CMK (cell line): ENCODE data around the gene EEF1AKMT1.

Experiments
- DNase-seq: peaks from one replicate; pipeline ENCODE4 v3.0.0-alpha.2; 2010; ENCODE audit warnings: low read depth

The EEF1AKMT1 gene

DNA sequence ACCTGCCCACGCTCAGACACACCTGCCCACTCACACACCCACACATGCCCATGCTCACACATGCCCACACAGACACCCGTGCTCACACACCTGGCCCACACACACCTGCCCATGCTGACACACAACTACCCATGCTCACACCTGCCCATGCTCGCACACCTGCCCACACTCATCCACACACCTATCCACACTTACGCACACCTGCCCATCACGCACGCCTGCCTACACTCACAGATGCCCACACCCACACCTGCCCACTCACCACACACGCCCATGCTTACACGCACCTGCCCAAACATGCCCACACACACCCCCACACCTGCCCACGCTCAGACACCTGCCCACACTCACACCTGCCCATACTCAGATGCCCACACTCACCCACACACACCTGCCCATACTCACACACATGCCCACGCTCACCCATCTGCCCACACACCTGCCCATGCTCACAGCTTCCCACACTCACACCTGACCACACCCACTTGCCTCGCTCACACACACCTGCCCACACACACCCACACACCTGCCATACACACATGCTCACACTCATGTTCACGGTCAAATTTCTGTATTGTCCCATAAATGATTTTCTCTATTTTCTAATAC is 54.7 kb downstream of the EEF1AKMT1 start:
- no peak for DNase-seq

DNA sequence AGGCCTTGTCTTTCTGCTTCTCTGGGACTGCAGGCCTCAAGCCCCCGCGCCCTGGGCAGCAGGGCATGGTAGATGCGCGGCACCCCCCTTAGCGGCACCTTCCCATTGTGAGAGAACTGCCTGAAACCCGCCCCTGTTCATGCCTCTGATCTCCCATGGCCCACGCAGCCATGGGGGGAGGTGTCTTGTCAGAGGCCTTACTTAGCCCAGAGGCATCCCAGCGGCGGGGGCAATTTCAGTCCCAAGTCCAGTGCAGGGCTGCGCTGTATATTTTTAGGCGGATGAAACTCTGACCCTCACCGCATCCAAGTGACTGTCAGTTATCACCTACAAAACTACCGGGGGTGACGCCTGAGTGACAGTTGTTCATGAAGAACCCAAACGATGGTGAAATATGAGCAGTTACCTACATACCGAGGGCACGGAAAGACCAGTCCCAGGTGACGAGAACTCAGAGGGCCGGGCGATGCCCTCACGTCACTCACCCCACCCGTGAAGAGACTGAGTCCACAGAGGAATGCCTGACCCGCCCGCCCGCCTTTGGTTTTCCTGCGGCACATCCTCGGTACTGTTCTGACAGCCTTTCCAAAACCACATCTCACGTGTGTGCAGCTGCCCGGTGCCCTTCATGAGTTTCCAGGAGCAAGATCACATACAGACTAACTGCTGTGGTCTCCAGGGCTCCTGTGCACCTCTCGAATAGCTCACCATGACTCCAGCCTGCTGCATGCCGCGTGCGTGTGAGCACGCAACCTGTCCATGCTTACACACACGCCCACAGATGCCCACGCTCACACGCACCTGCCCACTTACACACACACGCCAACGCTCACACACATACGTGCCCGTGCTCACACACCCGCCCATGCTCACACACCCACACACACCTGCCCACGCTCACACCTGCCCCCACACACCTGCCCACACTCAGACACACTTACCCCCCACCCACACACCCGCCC is 55.9 kb downstream of the EEF1AKMT1 start:
- no peak for DNase-seq

DNA sequence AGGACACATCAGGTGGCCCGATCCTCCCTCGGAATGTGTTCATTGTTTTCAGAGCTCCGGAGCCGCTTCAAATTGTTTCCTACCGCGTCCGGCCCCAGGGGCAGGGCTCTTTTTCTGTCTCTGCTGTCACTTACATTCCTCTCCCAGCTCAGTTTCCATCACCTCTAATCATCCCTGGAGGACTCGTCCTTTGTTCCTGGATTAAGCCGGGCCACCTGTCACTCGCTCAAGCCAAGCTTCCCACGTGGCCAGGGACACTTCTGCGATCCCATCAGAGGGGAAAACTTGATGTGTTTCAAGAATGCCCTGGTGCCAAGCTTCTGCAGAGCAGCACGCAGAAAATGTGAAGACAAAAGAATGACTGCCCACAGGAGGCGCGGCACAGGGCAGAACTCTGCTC is 56.8 kb downstream of the EEF1AKMT1 start:
- DNase-seq, result no peak

DNA sequence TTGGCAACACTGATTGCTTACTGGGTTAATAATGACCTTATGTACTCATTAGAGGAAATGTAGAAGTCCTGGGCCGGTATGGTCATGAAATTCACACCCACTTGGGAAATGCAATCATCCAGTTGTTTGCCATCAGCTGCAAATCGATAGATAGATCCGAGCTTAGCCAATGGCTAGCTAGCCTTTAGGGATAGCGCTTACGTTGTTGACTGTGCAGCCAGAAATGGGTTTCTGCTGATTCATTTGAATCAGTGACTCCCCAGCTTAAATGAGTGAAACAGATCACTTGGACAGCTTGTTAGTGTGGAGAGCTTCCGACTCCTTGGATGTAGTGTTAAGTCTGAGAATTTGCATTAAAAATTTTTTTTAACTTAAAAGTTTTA is 58.4 kb downstream of the EEF1AKMT1 start:
- DNase-seq, result no peak

DNA sequence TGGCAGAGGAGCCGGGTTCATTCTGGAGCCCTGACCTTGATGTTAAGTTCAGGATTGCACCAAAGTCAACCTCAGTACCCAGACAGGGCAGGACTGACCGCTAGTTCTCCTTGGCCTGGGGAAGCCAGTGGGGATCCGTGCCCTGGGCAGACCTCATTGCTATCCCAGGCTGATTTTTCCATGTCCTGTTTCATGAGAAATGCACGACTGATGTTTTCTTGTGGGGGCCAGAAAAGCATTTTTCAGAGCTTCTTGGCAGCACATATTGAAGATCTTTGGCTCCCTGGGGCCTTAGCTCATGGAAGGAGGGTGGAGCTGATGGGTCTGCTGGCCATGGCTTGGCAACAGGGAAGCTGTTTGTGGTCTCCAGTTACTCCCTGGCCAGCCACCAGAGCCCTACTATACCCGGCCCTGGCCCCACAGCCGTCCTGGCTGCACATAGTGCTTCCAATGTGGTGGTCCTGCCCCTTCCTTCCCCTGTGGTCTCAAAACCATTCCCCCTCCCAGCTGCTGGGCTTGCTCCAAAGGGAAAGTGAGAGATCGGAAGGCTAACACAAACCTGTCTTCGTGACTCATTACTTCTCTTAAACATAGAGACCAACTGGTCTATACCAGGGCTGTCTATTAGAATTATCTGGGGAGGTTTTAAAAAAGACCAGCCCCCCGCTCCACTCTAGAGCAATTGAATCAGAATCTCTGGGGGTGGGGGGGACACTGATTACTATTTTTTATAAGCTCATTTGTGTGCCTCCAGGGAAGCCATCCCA is 59.0 kb downstream of the EEF1AKMT1 start:
- DNase-seq, result no peak

DNA sequence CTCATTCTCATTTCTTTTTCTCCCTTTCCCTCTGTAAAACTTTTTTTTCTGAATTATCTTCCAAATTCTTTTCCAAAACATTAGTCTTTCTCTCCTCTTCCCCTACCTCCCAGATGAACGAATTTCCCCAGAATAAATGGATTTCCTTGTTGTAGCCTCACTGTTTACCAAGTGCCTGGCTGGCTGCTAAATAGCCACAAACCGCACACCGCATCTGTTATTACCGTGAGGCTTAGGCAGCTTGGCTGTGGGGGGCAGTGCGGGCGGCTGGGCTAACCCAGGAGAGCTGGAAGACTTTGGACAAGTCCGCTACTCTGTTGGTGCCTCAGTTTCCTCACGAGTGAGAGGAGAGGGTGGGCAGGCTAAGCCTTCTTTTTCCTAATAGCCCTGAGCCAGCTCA is 59.6 kb downstream of the EEF1AKMT1 start:
- DNase-seq, result no peak

DNA sequence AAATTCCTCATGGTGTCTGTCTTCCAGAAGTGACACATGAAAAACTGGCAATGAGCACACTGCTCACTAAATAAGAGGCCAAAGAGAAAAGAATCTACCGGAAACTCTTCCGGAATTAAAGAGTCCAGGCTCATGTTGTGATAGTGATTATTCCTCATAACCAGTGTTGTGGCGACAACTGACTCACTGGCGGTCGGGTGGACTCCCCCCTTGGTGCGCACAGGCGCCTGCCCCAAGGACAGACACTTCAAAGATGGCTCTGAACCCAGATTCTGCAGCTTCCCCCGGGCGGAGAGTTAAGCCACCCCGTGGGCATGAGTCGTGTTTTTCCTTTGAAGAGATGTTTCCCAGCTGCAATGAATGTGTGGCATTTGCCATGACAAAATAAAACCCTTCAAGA is 60.0 kb downstream of the EEF1AKMT1 start:
- DNase-seq, result no peak

DNA sequence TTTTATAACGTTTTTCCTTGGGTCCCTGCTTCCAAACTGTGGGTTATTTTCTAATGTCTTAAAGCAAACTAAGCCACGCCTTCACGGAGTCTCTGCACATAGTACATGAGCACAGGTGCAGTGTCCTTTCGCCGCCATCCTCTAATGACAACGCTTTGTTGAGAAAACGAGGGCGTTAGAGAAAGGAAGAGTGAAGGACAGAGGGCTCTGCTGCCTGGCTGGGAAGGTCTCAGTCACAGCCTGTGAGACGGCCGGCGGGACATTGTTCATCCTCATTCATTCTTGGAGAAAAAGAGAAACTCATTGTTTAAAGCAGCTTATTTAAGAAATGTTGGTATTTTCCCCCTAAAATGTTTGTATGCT is 60.8 kb downstream of the EEF1AKMT1 start:
- DNase-seq, result no peak

DNA sequence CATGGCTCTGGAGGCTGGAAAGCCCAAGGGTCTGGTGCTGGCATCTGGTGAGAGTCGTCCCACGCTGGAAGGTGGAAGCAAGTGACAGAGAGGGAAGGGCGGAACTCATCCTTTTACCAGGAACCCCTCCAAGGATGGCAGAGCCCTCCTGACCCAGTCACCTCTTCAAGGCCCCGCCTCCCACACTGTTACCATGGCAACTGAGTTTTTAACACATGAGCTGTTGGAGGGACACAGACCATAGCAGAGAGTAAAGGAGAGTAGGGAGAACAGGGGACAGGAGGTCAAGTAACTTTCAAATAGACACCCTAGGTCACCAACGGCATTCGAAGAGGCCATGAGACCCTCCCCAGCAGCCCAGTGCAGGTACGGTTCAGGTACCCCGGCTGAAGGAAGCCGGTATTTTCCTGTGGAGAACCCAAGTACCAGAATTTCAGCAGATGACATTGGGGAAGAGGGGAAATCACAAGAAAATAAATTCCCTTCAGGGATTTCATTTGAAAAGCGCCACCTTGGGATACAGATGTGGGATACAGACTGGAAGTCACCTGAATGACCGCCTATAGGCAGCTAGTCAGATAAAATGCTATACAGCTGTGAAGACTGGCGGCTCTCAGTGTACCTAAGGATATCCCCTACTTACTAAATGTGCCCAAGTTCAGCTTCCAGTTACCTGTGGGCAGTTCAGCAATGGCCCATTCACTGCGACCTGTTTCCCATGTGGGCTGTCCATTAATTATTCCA is 62.3 kb downstream of the EEF1AKMT1 start:
- DNase-seq, result no peak

DNA sequence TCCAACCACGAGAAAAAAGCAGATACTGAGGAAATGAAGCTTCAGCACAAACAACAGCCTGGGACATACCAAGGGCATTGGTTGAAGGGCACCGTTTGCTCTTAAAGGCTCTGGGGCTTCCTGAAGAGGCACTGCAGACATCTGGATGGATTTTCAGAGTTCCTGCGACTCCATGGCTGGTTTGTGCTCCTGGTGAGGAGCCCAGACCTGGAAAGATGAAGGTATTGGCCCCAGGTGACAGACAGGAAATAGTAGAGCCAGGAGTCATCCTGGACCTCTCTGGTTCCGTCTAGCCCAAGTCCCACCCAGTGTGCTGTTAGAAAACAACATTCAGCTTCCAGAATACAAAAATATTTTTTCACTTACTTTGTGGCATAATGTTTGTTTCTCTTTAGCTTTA is 64.0 kb downstream of the EEF1AKMT1 start:
- DNase-seq, result no peak

DNA sequence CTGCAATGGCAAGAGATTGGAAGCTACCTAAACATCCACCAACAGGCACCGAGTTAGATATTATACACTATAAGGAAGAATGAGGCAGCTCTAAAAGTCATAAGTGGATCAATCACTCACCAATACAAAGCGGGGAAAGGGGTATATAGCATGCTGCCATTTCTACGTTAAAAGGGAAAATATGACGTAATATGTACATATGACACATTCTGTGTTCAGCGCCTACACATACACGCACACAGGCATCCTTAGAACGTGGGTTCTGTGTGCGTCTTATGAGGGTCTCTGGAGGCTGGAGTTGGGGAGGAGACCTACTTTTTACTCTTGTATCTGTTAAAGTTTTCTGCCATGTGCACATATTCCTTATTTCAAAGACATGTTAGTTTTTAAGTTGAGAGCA is 64.4 kb downstream of the EEF1AKMT1 start:
- no peak for DNase-seq

DNA sequence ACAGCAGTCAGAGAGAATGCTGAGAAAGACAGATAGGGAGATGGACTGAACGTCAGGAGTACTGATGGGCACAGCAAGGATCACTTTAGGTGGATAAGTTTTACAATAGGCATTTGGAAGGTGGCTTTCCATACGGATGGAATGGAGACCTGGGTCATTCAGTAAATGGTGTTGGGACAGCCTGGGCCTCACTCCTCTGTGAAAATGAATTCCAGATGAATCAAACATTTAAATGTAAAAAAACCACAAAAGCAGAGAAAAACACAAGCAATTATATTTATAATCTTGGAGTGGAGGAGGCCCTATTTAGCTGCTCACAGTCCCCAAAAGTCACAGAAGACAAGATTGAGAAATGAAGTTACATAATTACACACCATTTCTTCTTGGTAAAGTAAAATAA is 65.5 kb downstream of the EEF1AKMT1 start:
- DNase-seq, result no peak

DNA sequence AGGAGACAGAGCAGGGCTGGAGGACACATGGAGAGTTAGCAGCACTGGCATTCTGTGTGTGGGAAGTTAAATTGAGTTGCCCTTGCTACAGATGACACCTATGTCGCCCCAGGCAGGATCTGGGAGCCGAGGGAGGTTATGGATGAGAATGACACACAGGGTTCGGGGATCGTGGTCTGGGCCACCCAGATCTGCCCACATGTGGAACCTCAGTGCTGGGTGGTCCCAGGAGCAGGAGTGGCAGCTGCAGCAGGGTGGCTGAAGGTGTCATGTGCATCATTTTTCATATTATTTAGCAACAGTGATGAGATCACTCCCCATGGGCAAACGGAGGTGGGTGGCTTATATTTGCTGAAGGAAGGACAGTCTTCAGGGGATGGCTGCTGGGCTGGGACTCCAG is 67.1 kb downstream of the EEF1AKMT1 start:
- DNase-seq, result no peak

DNA sequence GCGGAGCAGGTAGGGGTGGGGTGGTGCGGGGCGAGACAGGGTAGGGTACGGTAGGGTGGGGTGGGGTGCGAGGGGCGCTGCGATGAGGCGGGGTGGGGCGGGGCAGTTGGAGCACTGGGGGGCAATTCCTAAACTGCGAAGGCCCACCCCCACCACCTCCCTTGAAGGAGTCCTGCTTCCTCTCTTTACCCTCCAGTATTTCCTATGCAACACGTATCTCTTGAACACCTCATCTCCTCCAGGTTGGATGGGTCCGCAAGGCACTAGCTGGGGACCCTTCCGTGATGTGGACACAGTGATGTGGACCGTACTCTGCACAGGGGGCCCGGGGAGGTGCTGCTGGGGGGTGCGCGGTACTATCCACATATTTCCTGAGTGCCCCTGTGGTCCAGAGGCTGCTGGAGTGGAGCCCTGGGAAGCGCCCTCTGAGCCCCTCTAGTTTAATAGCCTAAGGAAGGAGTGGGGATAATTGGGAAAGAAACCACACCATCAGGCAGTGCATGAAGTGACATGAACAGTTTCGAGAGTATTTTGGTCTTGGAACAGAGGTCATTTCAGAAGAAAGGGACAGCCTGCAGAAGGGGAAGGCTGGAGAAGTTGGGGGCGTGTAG is 69.2 kb downstream of the EEF1AKMT1 start:
- no peak for DNase-seq

DNA sequence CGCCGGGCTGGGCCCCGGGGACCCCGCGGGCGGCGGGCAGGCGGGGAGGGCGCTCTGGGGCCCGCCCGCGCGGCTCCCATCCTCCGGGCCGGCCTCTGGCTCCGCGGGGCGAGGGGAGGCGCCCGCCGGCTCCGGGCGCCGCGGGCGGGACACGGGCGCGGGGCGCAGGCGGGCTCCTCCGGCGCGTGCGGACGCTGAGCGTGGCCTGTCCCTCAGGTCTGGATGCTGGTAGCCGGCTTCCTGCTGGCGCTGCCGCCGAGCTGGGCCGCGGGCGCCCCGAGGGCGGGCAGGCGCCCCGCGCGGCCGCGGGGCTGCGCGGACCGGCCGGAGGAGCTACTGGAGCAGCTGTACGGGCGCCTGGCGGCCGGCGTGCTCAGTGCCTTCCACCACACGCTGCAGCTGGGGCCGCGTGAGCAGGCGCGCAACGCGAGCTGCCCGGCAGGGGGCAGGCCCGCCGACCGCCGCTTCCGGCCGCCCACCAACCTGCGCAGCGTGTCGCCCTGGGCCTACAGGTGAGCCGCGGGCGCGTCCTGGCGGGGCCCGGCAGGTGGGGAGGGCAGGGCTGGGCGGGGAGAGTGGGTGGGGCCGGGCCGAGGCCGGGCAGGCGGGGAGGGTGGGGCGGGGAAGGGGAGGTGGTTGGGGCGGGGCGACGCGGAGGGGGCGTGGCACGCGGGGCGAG is 69.8 kb downstream of the EEF1AKMT1 start:
- DNase-seq, result no peak

DNA sequence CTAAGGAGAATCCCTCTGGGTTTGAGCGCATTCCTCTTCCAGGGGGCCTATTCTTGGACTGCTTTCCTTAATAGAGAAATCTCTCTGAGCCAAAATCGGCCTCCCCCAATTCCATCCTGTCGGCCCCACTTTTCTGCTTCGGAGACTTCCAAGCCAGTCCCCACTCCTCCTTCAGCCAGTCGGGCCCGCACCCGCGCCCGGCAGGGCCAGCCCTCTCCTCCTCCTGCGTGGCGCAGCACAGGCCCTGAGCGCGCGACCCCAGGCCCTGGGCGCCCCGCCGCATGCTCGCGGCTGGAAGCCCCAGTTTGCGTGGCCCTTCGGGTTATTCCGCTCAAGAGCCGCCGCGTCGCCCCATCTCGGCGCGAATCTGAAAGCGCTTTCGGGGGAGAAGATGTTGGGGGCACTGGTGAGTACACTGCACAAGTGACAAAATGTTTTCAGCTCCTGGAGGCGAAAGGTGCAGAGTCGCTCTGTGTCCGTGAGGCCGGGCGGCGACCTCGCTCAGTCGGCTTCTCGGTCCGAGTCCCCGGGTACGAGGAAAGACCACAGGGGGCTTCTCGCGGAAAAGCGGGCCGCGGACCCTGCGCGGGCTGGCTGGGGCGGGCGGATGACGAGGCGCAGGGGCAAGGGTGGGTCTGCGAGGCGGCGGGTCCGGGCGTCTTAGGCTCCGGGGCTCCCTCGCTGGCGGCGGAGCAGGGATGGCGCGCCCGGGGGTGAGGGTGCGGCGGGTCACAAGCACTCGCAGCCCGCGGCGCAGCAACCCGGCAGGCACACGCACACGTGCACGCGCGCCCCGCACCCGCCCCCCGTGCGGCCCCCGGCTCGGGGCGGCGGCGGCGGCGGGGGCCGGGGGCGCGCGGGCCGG is 70.6 kb downstream of the EEF1AKMT1 start, which contains the start of gene IL17D:
TSS of gene IL17D (plus strand) at position 785 of the 865 bp plus-strand sequence. CDS start 303 bp downstream, outside the sequence.
- DNase-seq, result no peak

DNA sequence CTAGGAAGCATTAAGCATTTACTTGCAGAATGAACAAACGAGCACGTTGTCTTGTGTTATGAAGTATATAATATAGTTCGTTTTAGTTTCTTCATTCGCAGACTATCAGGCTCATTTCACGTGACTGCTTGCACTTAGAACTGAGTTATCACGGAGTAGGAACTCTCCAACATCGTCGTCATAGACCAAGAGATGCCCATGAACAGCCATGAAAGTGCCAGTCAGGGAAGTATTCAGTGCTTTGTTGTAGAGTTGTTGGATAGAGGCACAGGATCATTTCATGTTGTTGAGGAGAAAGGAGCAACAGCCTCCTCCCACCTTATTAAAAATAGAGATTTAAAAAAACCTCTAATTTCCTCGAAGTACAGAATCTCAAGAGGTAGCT is 71.2 kb downstream of the EEF1AKMT1 start:
- DNase-seq, result no peak

DNA sequence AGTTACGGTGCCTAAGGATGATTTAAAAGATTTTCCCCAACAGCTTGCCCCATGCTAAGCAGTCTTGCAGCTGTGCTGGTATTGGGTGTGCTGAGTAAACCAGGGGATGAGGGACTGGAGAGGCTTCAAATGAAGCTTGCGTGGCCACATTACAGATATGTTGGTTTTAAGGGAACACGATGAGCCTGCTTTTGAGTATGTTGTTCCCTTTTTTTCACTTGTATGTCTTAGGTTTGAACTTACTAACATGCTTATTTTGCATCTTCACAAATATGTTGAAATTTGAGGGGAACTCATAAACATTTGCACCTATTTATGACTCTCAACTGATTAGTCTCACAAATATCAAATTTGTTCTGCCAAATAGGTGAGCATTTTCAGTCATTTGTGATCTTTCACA is 72.3 kb downstream of the EEF1AKMT1 start:
- DNase-seq, result no peak

DNA sequence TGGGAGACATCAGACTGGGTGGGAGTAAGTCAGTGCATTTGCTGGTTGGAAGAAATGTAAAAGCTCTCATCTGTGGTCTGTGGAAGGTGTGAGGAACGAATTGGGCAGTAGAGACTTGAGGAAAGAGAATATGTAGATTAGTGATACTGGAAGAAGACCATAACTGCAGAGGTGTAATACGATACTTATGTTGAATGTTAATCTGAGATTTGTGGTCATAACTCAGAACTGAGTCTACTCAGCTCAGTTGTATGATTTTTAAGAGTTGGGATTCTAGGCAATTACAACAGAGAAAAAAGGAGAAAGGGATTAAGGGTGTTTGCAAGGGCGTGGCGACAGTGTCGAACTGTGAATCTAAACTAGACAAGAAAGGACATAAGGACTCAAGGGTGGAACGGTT is 73.5 kb downstream of the EEF1AKMT1 start:
- DNase-seq, result no peak

DNA sequence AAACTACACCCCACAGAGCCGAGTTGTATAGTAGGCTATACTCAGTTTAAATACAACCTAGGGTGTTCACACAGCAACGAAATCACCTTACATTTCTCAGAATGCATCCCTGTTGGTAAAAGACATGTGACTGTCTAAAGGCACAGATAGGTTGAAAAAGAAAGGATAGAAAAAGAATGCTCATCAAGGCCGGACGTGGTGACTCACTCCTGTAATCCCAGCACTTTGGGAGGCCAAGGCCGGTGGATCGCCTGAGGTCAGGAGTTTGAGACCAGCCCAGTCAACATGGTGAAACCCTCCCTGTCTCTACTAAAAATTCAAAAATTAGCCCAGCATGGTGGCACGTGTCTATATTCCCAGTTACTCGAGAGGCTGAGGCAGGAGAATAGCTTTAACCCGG is 74.0 kb downstream of the EEF1AKMT1 start:
- no peak for DNase-seq
